Measurements from ENCODE around the gene CHST9. TPM values are rescaled to one million over a fixed set of nuclear protein-coding genes. Genes with fewer than 3 reads are reported as not detected.

The CHST9 gene
- polyA plus RNA-seq, 1 donor from 2014 or later: 0.32 TPM

DNA sequence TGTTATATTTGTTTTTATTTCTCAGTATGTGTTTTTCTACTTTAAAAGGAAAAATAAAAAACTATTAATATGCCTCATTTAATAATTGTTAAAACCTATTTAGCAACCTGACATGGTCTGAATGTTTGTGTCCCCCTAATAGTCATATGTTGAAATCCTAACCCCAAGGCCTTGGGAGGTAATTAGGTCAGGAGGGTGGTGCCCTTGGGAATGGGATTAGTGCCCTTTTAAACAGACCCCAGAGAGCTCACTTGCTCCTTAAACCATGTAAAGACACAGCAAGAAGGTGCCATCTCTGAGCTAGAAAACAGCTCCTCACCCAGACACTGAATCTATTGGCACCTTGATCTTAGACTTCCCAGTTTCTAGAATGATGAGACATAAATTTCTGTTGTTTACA lies 71.8 kb downstream of the CHST9 start:
- Histone ChIP-seq H3K36me3 (ENCODE audit: insufficient read depth, low read length) (no peaks in the 10 kb centered on the region), H3K4me3 (ENCODE audit: low read length) (no peak overlapping the region), H3K27ac (ENCODE audit: low read length) (no peak overlapping the region), H3K27me3 (ENCODE audit: insufficient read depth, low read depth, low read length) (no peaks in the 10 kb centered on the region), H3K9ac (ENCODE audit: low read length) (no peak overlapping the region), H3K79me2 (replicated peaks; ENCODE audit: insufficient read depth, low read length) (no peaks in the 10 kb centered on the region), H4K20me1 (ENCODE audit: insufficient read depth) (no peaks in the 10 kb centered on the region), H3K9me3 (ENCODE audit: low read length) (no peaks in the 10 kb centered on the region), H3K4me2 (ENCODE audit: low read length) (no peak overlapping the region), H3K9me2 (ENCODE audit: insufficient read depth, low read length) (no peaks in the 10 kb centered on the region), H3F3A (ENCODE audit: insufficient read depth, low read length, poor library complexity, severe bottlenecking) (no peaks in the 10 kb centered on the region), H2AFZ (ENCODE audit: low read depth, low read length) (no peak overlapping the region)
- TF ChIP-seq EP300 (conservative IDR thresholded peaks at IDR 0.05; ENCODE audit: poor library complexity, severe bottlenecking) (no peak), RAD21 (conservative IDR thresholded peaks at IDR 0.05) (no peak), SMC3 (conservative IDR thresholded peaks at IDR 0.05; ENCODE audit: poor library complexity) (no peak)

GRCh38 chr18:27110319-27110718 lies 74.8 kb downstream of the CHST9 start:
- Histone ChIP-seq H3K79me2 (replicated peaks; ENCODE audit: insufficient read depth, low read length) (no peaks in the 10 kb centered on the region), H3K4me3 (ENCODE audit: low read length) (no peak overlapping the region), H3K36me3 (ENCODE audit: insufficient read depth, low read length) (no peaks in the 10 kb centered on the region), H3K4me2 (ENCODE audit: low read length) (no peak overlapping the region), H4K20me1 (ENCODE audit: insufficient read depth) (no peaks in the 10 kb centered on the region), H3K27me3 (ENCODE audit: insufficient read depth, low read depth, low read length) (no peaks in the 10 kb centered on the region), H3K9me3 (ENCODE audit: low read length) (no peaks in the 10 kb centered on the region), H3K9me2 (ENCODE audit: insufficient read depth, low read length) (no peaks in the 10 kb centered on the region), H2AFZ (ENCODE audit: low read depth, low read length) (no peak overlapping the region), H3K9ac (ENCODE audit: low read length) (no peak overlapping the region), H3F3A (ENCODE audit: insufficient read depth, low read length, poor library complexity, severe bottlenecking) (no peaks in the 10 kb centered on the region), H3K27ac (ENCODE audit: low read length) (no peak overlapping the region)
- TF ChIP-seq TAF1 (IDR thresholded peaks at IDR 0.05; ENCODE audit: low read depth) (no peak), POLR2AphosphoS5 (IDR thresholded peaks at IDR 0.05) (no peak), MXI1 (conservative IDR thresholded peaks at IDR 0.05; ENCODE audit: poor library complexity, severe bottlenecking) (no peak), RAD21 (conservative IDR thresholded peaks at IDR 0.05) (no peak), EP300 (conservative IDR thresholded peaks at IDR 0.05; ENCODE audit: poor library complexity, severe bottlenecking) (no peak), EZH2 (IDR thresholded peaks at IDR 0.05; ENCODE audit: borderline replicate concordance, insufficient read depth, low read length, poor library complexity, severe bottlenecking) (no peak), SMC3 (conservative IDR thresholded peaks at IDR 0.05; ENCODE audit: poor library complexity) (no peak)
- TF ChIP-seq, protein P1, sequence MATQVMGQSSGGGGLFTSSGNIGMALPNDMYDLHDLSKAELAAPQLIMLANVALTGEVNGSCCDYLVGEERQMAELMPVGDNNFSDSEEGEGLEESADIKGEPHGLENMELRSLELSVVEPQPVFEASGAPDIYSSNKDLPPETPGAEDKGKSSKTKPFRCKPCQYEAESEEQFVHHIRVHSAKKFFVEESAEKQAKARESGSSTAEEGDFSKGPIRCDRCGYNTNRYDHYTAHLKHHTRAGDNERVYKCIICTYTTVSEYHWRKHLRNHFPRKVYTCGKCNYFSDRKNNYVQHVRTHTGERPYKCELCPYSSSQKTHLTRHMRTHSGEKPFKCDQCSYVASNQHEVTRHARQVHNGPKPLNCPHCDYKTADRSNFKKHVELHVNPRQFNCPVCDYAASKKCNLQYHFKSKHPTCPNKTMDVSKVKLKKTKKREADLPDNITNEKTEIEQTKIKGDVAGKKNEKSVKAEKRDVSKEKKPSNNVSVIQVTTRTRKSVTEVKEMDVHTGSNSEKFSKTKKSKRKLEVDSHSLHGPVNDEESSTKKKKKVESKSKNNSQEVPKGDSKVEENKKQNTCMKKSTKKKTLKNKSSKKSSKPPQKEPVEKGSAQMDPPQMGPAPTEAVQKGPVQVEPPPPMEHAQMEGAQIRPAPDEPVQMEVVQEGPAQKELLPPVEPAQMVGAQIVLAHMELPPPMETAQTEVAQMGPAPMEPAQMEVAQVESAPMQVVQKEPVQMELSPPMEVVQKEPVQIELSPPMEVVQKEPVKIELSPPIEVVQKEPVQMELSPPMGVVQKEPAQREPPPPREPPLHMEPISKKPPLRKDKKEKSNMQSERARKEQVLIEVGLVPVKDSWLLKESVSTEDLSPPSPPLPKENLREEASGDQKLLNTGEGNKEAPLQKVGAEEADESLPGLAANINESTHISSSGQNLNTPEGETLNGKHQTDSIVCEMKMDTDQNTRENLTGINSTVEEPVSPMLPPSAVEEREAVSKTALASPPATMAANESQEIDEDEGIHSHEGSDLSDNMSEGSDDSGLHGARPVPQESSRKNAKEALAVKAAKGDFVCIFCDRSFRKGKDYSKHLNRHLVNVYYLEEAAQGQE (IDR thresholded peaks at IDR 0.05; ENCODE audit: borderline replicate concordance): no peak
- TF ChIP-seq, protein P2, sequence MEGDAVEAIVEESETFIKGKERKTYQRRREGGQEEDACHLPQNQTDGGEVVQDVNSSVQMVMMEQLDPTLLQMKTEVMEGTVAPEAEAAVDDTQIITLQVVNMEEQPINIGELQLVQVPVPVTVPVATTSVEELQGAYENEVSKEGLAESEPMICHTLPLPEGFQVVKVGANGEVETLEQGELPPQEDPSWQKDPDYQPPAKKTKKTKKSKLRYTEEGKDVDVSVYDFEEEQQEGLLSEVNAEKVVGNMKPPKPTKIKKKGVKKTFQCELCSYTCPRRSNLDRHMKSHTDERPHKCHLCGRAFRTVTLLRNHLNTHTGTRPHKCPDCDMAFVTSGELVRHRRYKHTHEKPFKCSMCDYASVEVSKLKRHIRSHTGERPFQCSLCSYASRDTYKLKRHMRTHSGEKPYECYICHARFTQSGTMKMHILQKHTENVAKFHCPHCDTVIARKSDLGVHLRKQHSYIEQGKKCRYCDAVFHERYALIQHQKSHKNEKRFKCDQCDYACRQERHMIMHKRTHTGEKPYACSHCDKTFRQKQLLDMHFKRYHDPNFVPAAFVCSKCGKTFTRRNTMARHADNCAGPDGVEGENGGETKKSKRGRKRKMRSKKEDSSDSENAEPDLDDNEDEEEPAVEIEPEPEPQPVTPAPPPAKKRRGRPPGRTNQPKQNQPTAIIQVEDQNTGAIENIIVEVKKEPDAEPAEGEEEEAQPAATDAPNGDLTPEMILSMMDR (IDR thresholded peaks at IDR 0.05; ENCODE audit: poor library complexity, severe bottlenecking): no peak

GRCh38 chr18:27109451-27109850 lies 75.7 kb downstream of the CHST9 start:
- no peaks in the 10 kb centered on the region for H3K9me3 ChIP-seq (ENCODE audit: low read length)
- H2AFZ ChIP-seq (ENCODE audit: low read depth, low read length): no peak overlapping the region
- no peak overlapping the region for H3K27ac ChIP-seq (ENCODE audit: low read length)
- H3K4me3 ChIP-seq (ENCODE audit: low read length): no peak overlapping the region
- no peaks in the 10 kb centered on the region for H3F3A ChIP-seq (ENCODE audit: insufficient read depth, low read length, poor library complexity, severe bottlenecking)
- H3K36me3 ChIP-seq (ENCODE audit: insufficient read depth, low read length): no peaks in the 10 kb centered on the region
- H3K4me2 ChIP-seq (ENCODE audit: low read length): no peak overlapping the region
- no peaks in the 10 kb centered on the region for H4K20me1 ChIP-seq (ENCODE audit: insufficient read depth)
- TF ChIP-seq, protein P2 (IDR thresholded peaks at IDR 0.05; ENCODE audit: poor library complexity, severe bottlenecking): no peak
- TF ChIP-seq SMC3 (conservative IDR thresholded peaks at IDR 0.05; ENCODE audit: poor library complexity): no peak
- peak; percentile 35 for TF ChIP-seq POLR2AphosphoS5 (IDR thresholded peaks at IDR 0.05)
- H3K79me2 ChIP-seq (replicated peaks; ENCODE audit: insufficient read depth, low read length): no peaks in the 10 kb centered on the region
- no peaks in the 10 kb centered on the region for H3K9me2 ChIP-seq (ENCODE audit: insufficient read depth, low read length)
- H3K9ac ChIP-seq (ENCODE audit: low read length): no peak overlapping the region
- no peaks in the 10 kb centered on the region for H3K27me3 ChIP-seq (ENCODE audit: insufficient read depth, low read depth, low read length)

All from neural cell (in vitro differentiated cells).